Colonic mucosa (tissue), 4 donors: ENCODE data around the gene UGT1A5. TPM values are rescaled to one million over a fixed set of nuclear protein-coding genes. Genes with fewer than 3 reads are reported as not detected.
"Not testable (repeated sequence)": the region's sequence is repeated elsewhere in the genome, so short reads cannot be mapped to it uniquely, and the experiment has no call there.

ENCODE experiments used
- DNase-seq: peaks from one replicate; pipeline ENCODE4 v3.0.0-alpha.2; 2020
- H3K27ac ChIP-seq: fragments of 200-600 bp; one replicate; pipeline ENCODE4 v1.8.0; 2021
- H3K27me3 ChIP-seq: fragments of 200-600 bp; one replicate; pipeline ENCODE4 v1.8.0; 2021
- H3K36me3 ChIP-seq: fragments of 200-600 bp; one replicate; pipeline ENCODE4 v1.8.0; 2021
- H3K4me1 ChIP-seq: fragments of 200-600 bp; one replicate; pipeline ENCODE4 v1.8.0; 2021; ENCODE audit warnings: mild to moderate bottlenecking
- H3K4me3 ChIP-seq: fragments of 200-600 bp; one replicate; pipeline ENCODE4 v1.8.0; 2021
- H3K9ac ChIP-seq, 2 donors: one replicate each; pipeline ENCODE4 v1.7.0; 2013; ENCODE audit warnings: control low read depth in 2 of 2, low read depth in 2 of 2, low read length in 2 of 2
- H3K9me3 ChIP-seq: fragments of 200-600 bp; one replicate; pipeline ENCODE4 v1.8.0; 2021
- CTCF ChIP-seq: fragments of 200-600 bp; IDR thresholded peaks from one replicate; pipeline ENCODE4 v1.8.0; 2022; ENCODE audit warnings: antibody characterized with exemption, mild to moderate bottlenecking
- intact Hi-C: fragments of 100-400 bp; cut with DNase I; formaldehyde crosslinking; loops from one replicate; pipeline ENCODE4 v1.14.1; 2022
- total RNA-seq, 2 donors: library from RNA; stranded (reverse); fragmentation: NEBNext Ultra II Directional in 1 of 2; extraction: Animal tissue kit (Norgen Biotek cat#: 25700) in 1 of 2; gene quantifications; one replicate each; pipeline ENCODE4 v1.2.1, GENCODE V29; 2021
- donor health status: healthy.
- donor health status: DM: no; HTN: no; CAD: no.
- donor health status: DM: no; HTN: no; CAD: no.

UGT1A5 gene
- total RNA-seq, 2 donors from 2014 or later, result 1.1 to 2.4 TPM

GRCh38 chr2:233743464-233744259 is 31.0 kb downstream of the UGT1A5 start:
- no peak overlapping the region for H3K9ac ChIP-seq
- intact Hi-C loops, result no loop called here

GRCh38 chr2:233745073-233745755 is 32.5 kb downstream of the UGT1A5 start:
- Histone ChIP-seq H3K9ac (no peak overlapping the region), H3K4me3 (no peak overlapping the region), H3K36me3 (no peaks in the 10 kb centered on the region), H3K9me3 (no peaks in the 10 kb centered on the region), H3K27ac (no peak overlapping the region), H3K27me3 (no peaks in the 10 kb centered on the region), H3K4me1 (no peaks in the 10 kb centered on the region)
- DNase-seq, result no peak
- intact Hi-C loops, result no loop called here
- TF ChIP-seq CTCF, result no peak

More at GRCh38 chr2:233743464-233744259, 31.0 kb downstream of the UGT1A5 start:
- TF ChIP-seq CTCF, result no peak
- no peak overlapping the region for H3K4me3 ChIP-seq
- H3K9me3 ChIP-seq, result no peaks in the 10 kb centered on the region
- H3K4me1 ChIP-seq, result no peaks in the 10 kb centered on the region
- no peaks in the 10 kb centered on the region for H3K36me3 ChIP-seq
- no peaks in the 10 kb centered on the region for H3K27me3 ChIP-seq
- H3K27ac ChIP-seq, result no peak overlapping the region
- DNase-seq, result no peak

GRCh38 chr2:233745838-233746237 is 33.1 kb downstream of the UGT1A5 start:
- H3K27ac ChIP-seq, intact Hi-C loops, H3K4me1 ChIP-seq, H3K4me3 ChIP-seq, H3K27me3 ChIP-seq, H3K9ac ChIP-seq, H3K9me3 ChIP-seq, H3K36me3 ChIP-seq, DNase-seq: not testable (repeated sequence)

DNA sequence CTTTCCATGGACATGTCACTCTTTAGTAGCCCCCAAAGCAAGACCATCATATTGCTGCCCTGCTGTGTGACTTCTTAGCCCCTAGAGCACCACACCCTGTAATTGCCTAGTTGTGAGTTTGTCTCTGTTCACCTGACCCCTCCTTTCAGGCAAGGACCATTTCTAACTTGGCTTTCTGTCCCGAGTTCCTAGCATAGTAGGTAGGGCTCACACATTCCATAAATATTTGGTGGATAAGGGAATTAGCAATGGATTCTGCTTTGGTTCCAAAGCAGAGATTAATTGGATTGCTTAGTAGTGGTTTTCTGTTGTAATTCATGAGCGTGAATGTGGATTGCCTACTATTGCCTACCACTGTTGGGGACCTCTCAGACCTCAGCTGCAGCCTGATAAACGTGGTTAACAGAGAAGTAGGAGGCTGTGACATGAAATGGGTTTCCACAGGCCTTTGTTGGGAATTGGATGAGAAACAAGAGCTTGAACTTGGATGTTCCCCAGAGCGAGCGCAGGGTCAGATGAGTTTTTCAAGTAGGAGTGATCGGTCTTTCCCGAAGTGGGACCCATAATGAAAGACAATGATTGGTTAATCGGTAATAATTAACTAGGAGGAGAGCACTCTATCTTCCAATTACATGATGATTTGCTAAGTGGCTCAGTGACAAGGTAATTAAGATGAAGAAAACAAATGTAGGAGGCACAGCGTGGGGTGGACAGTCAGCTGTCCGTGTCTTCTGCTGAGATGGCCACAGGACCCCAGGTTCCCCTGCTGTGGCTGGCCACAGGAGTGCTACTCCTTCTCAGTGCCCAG is 34.0 kb downstream of the UGT1A5 start:
- intact Hi-C loops, result no loop called here
- TF ChIP-seq CTCF, result no peak
- no peak overlapping the region for H3K27ac ChIP-seq
- H3K36me3 ChIP-seq, result no peaks in the 10 kb centered on the region
- no peaks in the 10 kb centered on the region for H3K9me3 ChIP-seq
- DNase-seq, result no peak
- no peaks in the 10 kb centered on the region for H3K27me3 ChIP-seq
- no peaks in the 10 kb centered on the region for H3K4me1 ChIP-seq
- no peak overlapping the region for H3K9ac ChIP-seq
- no peak overlapping the region for H3K4me3 ChIP-seq

- intact Hi-C loops, result no loop called here
- Histone ChIP-seq H3K4me1 (no peaks in the 10 kb centered on the region), H3K4me3 (no peak overlapping the region)
Measured at GRCh38 chr2:233747283-233747544, 34.5 kb downstream of the UGT1A5 start.

DNA sequence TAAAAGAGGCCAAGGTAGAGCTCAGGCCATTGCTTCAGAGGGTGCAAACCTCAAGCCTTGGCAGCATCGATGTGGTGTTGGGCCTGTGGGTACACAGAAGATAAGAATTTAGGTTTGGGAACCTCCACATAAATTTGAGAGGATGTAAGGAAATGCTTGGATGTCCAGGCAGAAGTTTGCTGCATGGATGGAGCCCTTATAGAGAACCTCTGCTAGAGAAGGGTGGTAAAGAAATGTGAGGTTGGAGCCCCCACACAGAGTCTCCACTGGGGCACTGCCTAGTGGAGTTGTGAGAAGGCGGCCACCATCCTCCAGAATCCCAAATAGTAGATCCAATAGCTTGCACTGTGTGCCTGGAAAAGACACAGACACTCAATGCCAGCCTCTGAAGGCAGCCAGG is 38.0 kb downstream of the UGT1A5 start:
- H3K9me3 ChIP-seq, H3K36me3 ChIP-seq, DNase-seq, H3K27ac ChIP-seq, H3K4me3 ChIP-seq, intact Hi-C loops, H3K4me1 ChIP-seq, H3K9ac ChIP-seq, H3K27me3 ChIP-seq: not testable (repeated sequence)

More at GRCh38 chr2:233747283-233747544, 34.5 kb downstream of the UGT1A5 start:
- Histone ChIP-seq H3K36me3 (no peaks in the 10 kb centered on the region), H3K27ac (no peak overlapping the region), H3K9ac (no peak overlapping the region), H3K9me3 (no peaks in the 10 kb centered on the region), H3K27me3 (no peaks in the 10 kb centered on the region)
- TF ChIP-seq CTCF, result no peak
- no peak for DNase-seq

DNA sequence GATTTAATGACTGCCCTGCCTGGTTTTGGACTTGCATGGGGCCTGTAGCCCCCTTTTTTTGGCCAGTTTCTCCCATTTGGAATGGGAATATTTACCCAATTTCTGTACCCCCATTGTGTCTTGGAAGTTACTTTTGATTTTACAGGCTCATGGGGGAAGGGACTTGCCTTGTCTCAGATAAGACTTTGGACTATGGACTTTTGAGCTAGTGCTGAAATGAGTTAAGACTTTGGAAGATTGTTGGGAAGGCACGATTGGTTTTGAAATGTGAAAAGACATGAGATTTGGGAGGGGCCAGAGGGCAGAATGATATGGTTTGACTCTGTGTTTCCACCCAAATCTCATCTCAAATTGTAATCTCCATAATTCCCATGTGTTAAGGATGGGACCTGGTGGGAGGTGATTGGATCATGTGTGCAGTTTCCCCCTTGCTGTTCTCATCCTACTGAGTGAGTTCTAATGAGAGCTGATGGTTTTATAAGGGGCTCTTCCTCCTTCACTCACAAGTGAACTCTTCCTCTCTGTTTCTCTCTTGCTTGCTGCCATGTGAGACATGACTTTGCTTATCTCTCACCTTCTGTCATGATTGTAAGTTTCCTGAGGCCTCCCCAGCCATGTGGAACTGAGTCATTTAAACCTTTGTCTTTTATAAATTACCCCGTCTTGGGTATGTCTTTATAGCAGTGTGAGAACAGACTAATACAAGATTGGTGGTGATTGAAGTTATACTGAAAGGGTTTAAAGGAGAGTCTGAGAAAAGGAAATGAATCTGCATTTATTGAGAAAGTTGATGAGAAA is 38.7 kb downstream of the UGT1A5 start:
- H3K9me3 ChIP-seq, H3K4me3 ChIP-seq, H3K9ac ChIP-seq, H3K27me3 ChIP-seq, DNase-seq, H3K36me3 ChIP-seq, H3K4me1 ChIP-seq, intact Hi-C loops, H3K27ac ChIP-seq: not testable (repeated sequence)
